GM15510 (cell line): Measurements from ENCODE around the gene TSPAN3.

Experiments
- POLR2A ChIP-seq: IDR thresholded peaks from 3 replicates; pipeline ENCODE4 v1.6.1; 2011; ENCODE audit warnings: borderline replicate concordance; ENCODE audit not compliant: insufficient read length; ENCODE audit errors: extremely low read depth

The TSPAN3 gene

GRCh38 chr15:77070495-77071304, at the start of gene TSPAN3:
Gene TSPAN3, minus strand, starts transcription at chr15:77071109. Its CDS starts 155 bp downstream, at chr15:77070954.
- TF ChIP-seq POLR2A: peak; percentile 79

- TF ChIP-seq POLR2A: no peak
Measured at GRCh38 chr15:77120576-77120975, 49.7 kb upstream of the TSPAN3 start.

- TF ChIP-seq POLR2A: no peak
Measured at GRCh38 chr15:77119446-77119845, 48.5 kb upstream of the TSPAN3 start.

- TF ChIP-seq POLR2A: no peak
Measured at GRCh38 chr15:77118882-77119321, 48.0 kb upstream of the TSPAN3 start.

- no peak for TF ChIP-seq POLR2A
Measured at GRCh38 chr15:77115179-77115578, 44.3 kb upstream of the TSPAN3 start.

GRCh38 chr15:77112838-77113504, 42.1 kb upstream of the TSPAN3 start:
- TF ChIP-seq POLR2A: no peak

- no peak for TF ChIP-seq POLR2A
Measured at GRCh38 chr15:77111789-77112188, 40.9 kb upstream of the TSPAN3 start.

- no peak for TF ChIP-seq POLR2A
Measured at GRCh38 chr15:77107531-77108355, 36.8 kb upstream of the TSPAN3 start.

- TF ChIP-seq POLR2A: no peak
Measured at GRCh38 chr15:77107068-77107467, 36.2 kb upstream of the TSPAN3 start.

- TF ChIP-seq POLR2A: no peak
Measured at GRCh38 chr15:77104155-77104554, 33.2 kb upstream of the TSPAN3 start.

- TF ChIP-seq POLR2A: no peak
Measured at GRCh38 chr15:77099741-77100463, 29.0 kb upstream of the TSPAN3 start.

- TF ChIP-seq POLR2A: no peak
Measured at GRCh38 chr15:77098572-77098971, 27.7 kb upstream of the TSPAN3 start.

- TF ChIP-seq POLR2A: no peak
Measured at GRCh38 chr15:77097921-77098320, 27.0 kb upstream of the TSPAN3 start.

- no peak for TF ChIP-seq POLR2A
Measured at GRCh38 chr15:77097248-77097721, 26.4 kb upstream of the TSPAN3 start.
